Mesenchymal stem cell (in vitro differentiated cells and primary cell): ENCODE data around the gene GSK3B.
A peak's percentile ranks its signal among the peaks of the same experiment; 100 is the strongest.

Experiments
- DNase-seq: peaks from one replicate; pipeline ENCODE4 v3.0.0-alpha.2; 2013
- H2AFZ ChIP-seq: one replicate; pipeline ENCODE4 v1.6.1; 2013; ENCODE audit warnings: low read depth, mild to moderate bottlenecking, control low read depth, inconsistent platforms, low read length, moderate library complexity
- H2AK5ac ChIP-seq: 2 replicates; pipeline ENCODE4 v1.6.1; 2013; ENCODE audit warnings: low read length, moderate library complexity, mild to moderate bottlenecking, inconsistent platforms; ENCODE audit not compliant: severe bottlenecking
- H2BK120ac ChIP-seq: one replicate; pipeline ENCODE4 v1.6.1; 2013; ENCODE audit warnings: low read depth, mild to moderate bottlenecking, inconsistent platforms, low read length, moderate library complexity
- H2BK12ac ChIP-seq, 2 experiments: one replicate each; pipeline ENCODE4 v1.6.1; 2013; ENCODE audit warnings: inconsistent platforms in 2 of 2, low read length in 2 of 2, mild to moderate bottlenecking in 2 of 2, moderate library complexity in 2 of 2, control low read depth in 1 of 2
- H2BK15ac ChIP-seq: one replicate; pipeline ENCODE4 v1.6.1; 2013; ENCODE audit warnings: mild to moderate bottlenecking, low read depth, inconsistent platforms; ENCODE audit not compliant: poor library complexity, severe bottlenecking
- H2BK5ac ChIP-seq: 2 replicates; pipeline ENCODE4 v1.6.1; 2013; ENCODE audit warnings: low read depth, mild to moderate bottlenecking, low read length, control low read depth, inconsistent platforms; ENCODE audit not compliant: poor library complexity, severe bottlenecking
- H3K14ac ChIP-seq, 2 experiments: one replicate each; pipeline ENCODE4 v1.6.1; 2013; ENCODE audit warnings: inconsistent platforms in 2 of 2, low read length in 2 of 2, control low read depth in 1 of 2, mild to moderate bottlenecking in 1 of 2, moderate library complexity in 1 of 2
- H3K18ac ChIP-seq, 2 experiments: one replicate each; pipeline ENCODE4 v1.6.1; 2013; ENCODE audit warnings: inconsistent platforms in 2 of 2, low read length in 2 of 2, control low read depth in 1 of 2, low read depth in 1 of 2, mild to moderate bottlenecking in 1 of 2
- H3K23ac ChIP-seq, 2 experiments: one replicate each; pipeline ENCODE4 v1.6.1; 2013; ENCODE audit warnings: inconsistent platforms in 2 of 2, low read length in 2 of 2, mild to moderate bottlenecking in 2 of 2, moderate library complexity in 2 of 2, control low read depth in 1 of 2
- H3K27ac ChIP-seq: 2 replicates; pipeline ENCODE4 v1.5.1; 2013; ENCODE audit warnings: mild to moderate bottlenecking, moderate library complexity, low read length, control low read depth, inconsistent platforms; ENCODE audit not compliant: poor library complexity, severe bottlenecking
- H3K27me3 ChIP-seq, 2 experiments: 2 replicates each; pipeline versions ENCODE4 v1.6.1 to v1.7.0; 2013; ENCODE audit warnings: low read length in 2 of 2, mild to moderate bottlenecking in 2 of 2, moderate library complexity in 2 of 2, control low read depth in 1 of 2, inconsistent platforms in 1 of 2; ENCODE audit not compliant: control insufficient read depth in 1 of 2, insufficient read depth in 1 of 2
- H3K36me3 ChIP-seq, 2 experiments: 2 replicates each; pipeline versions ENCODE4 v1.6.1 to v1.7.0; 2013; ENCODE audit warnings: low read length in 2 of 2, control low read depth in 1 of 2, inconsistent platforms in 1 of 2, low read depth in 1 of 2, mild to moderate bottlenecking in 1 of 2; ENCODE audit not compliant: insufficient read depth in 2 of 2, control insufficient read depth in 1 of 2
- H3K4ac ChIP-seq, 2 experiments: one replicate each; pipeline ENCODE4 v1.6.1; 2013; ENCODE audit warnings: inconsistent platforms in 2 of 2, low read length in 2 of 2, mild to moderate bottlenecking in 2 of 2, moderate library complexity in 2 of 2, control low read depth in 1 of 2, low read depth in 1 of 2
- H3K4me1 ChIP-seq: 2 replicates; pipeline ENCODE4 v1.6.1; 2013; ENCODE audit warnings: low read depth, low read length, control low read depth; ENCODE audit not compliant: control insufficient read depth, insufficient read depth
- H3K4me2 ChIP-seq: 2 replicates; pipeline ENCODE4 v1.6.1; 2013; ENCODE audit warnings: low read length, mild to moderate bottlenecking, inconsistent platforms; ENCODE audit not compliant: poor library complexity, severe bottlenecking
- H3K4me3 ChIP-seq, 2 experiments: 2 replicates each; pipeline versions ENCODE4 v1.5.1 to v1.7.0; 2013; ENCODE audit warnings: low read length in 2 of 2, mild to moderate bottlenecking in 2 of 2, control low read depth in 1 of 2, low read depth in 1 of 2; ENCODE audit not compliant: insufficient read depth in 1 of 2
- H3K79me1 ChIP-seq: replicated peaks from 2 replicates; pipeline ENCODE4 v1.6.1; 2013; ENCODE audit warnings: mild to moderate bottlenecking, control low read depth, low read length, inconsistent platforms; ENCODE audit not compliant: poor library complexity, severe bottlenecking
- H3K9ac ChIP-seq: 2 replicates; pipeline ENCODE4 v1.7.0; 2013; ENCODE audit warnings: mild to moderate bottlenecking, low read length, moderate library complexity
- H3K9me3 ChIP-seq: 2 replicates; pipeline ENCODE4 v1.7.0; 2013; ENCODE audit warnings: mild to moderate bottlenecking, low read length; ENCODE audit not compliant: control insufficient read depth
- H4K8ac ChIP-seq: one replicate; pipeline ENCODE4 v1.6.1; 2013; ENCODE audit warnings: inconsistent platforms, mild to moderate bottlenecking, low read length, moderate library complexity
- H4K91ac ChIP-seq: one replicate; pipeline ENCODE4 v1.6.1; 2013; ENCODE audit warnings: mild to moderate bottlenecking, low read length, inconsistent platforms
- WGBS: methylation state at CpG from one replicate; pipeline ENCODE4 v1.1.7; 2013; ENCODE audit warnings: mixed read lengths; 5-methylcytosine and 5-hydroxymethylcytosine counted together

Gene GSK3B

GRCh38 chr3:120088622-120089021 lies 5.6 kb downstream of the GSK3B start:
- Histone ChIP-seq H3K9me3 (no peaks in the 10 kb centered on the region), H3K4me2 (no peak overlapping the region), H2BK15ac (no peak overlapping the region), H4K8ac (no peak overlapping the region), H4K91ac (no peak overlapping the region), H3K27me3 (no peaks in the 10 kb centered on the region), H3K18ac (no peak overlapping the region), H2AK5ac (no peak overlapping the region), H2AFZ (no peak overlapping the region), H3K4me1 (peaks cover 6% of the 10 kb centered on the region), H2BK12ac (no peak overlapping the region), H2BK120ac (no peak overlapping the region), H3K79me1 (no peaks in the 10 kb centered on the region), H3K4me3 (peak overlapping the region in 1 of 2 experiments; percentile 91), H3K23ac (no peak overlapping the region), H2BK5ac (no peak overlapping the region), H3K9ac (no peak overlapping the region), H3K4ac (no peak overlapping the region), H3K27ac (no peak overlapping the region), H3K14ac (no peak overlapping the region), H3K36me3 (no peaks in the 10 kb centered on the region)
- no peak for DNase-seq
- WGBS: 96% methylated on average over 3 of the region's 3 CpGs

GRCh38 chr3:120081719-120082118 lies 12.5 kb downstream of the GSK3B start:
- H3K9ac ChIP-seq: no peak overlapping the region
- no peak overlapping the region for H4K91ac ChIP-seq
- no peak overlapping the region for H3K4me3 ChIP-seq
- H3K23ac ChIP-seq: no peak overlapping the region
- H2BK15ac ChIP-seq: no peak overlapping the region
- no peak overlapping the region for H2BK5ac ChIP-seq
- H3K27ac ChIP-seq: no peak overlapping the region
- no peaks in the 10 kb centered on the region for H3K79me1 ChIP-seq
- no peak overlapping the region for H4K8ac ChIP-seq
- DNase-seq: no peak
- WGBS: 100% methylated on average over 2 of the region's 3 CpGs
- no peaks in the 10 kb centered on the region for H3K27me3 ChIP-seq
- H3K9me3 ChIP-seq: no peaks in the 10 kb centered on the region
- H2BK120ac ChIP-seq: no peak overlapping the region
- H3K14ac ChIP-seq: no peak overlapping the region
- no peak overlapping the region for H3K4me2 ChIP-seq
- H2AFZ ChIP-seq: no peak overlapping the region
- H3K18ac ChIP-seq: no peak overlapping the region
- no peak overlapping the region for H2BK12ac ChIP-seq
- H3K4ac ChIP-seq: no peak overlapping the region
- H2AK5ac ChIP-seq: no peak overlapping the region
- H3K4me1 ChIP-seq: peaks cover 6% of the 10 kb centered on the region
- peaks cover 0 to 3% of the 10 kb centered on the region in 2 experiments for H3K36me3 ChIP-seq

- no peak overlapping the region for H3K23ac ChIP-seq
- H4K91ac ChIP-seq: no peak overlapping the region
Observed at GRCh38 chr3:120080836-120081235, 13.4 kb downstream of the GSK3B start.

GRCh38 chr3:120077731-120078130 lies 16.5 kb downstream of the GSK3B start:
- H3K18ac ChIP-seq: no peak overlapping the region
- no peak overlapping the region for H3K27ac ChIP-seq
- no peak overlapping the region for H4K8ac ChIP-seq
- H2BK120ac ChIP-seq: no peak overlapping the region
- no peak overlapping the region for H2AFZ ChIP-seq
- no peak for DNase-seq
- H3K4ac ChIP-seq: no peak overlapping the region
- no peaks in the 10 kb centered on the region for H3K79me1 ChIP-seq
- H2BK15ac ChIP-seq: no peak overlapping the region
- no peak overlapping the region for H3K23ac ChIP-seq
- peak overlapping the region; percentile 59 for H3K9ac ChIP-seq
- no peaks in the 10 kb centered on the region for H3K9me3 ChIP-seq
- H2BK12ac ChIP-seq: no peak overlapping the region
- no peaks in the 10 kb centered on the region for H3K27me3 ChIP-seq
- H3K4me3 ChIP-seq: no peak overlapping the region
- H3K4me2 ChIP-seq: no peak overlapping the region
- H3K14ac ChIP-seq: no peak overlapping the region
- H4K91ac ChIP-seq: no peak overlapping the region
- no peak overlapping the region for H2AK5ac ChIP-seq
- H2BK5ac ChIP-seq: no peak overlapping the region
- H3K4me1 ChIP-seq: no peaks in the 10 kb centered on the region
- H3K36me3 ChIP-seq: peaks cover 0 to 3% of the 10 kb centered on the region in 2 experiments
- WGBS: 98% methylated on average over 2 of the region's 2 CpGs

More at GRCh38 chr3:120080836-120081235, 13.4 kb downstream of the GSK3B start:
- Histone ChIP-seq H2BK5ac (no peak overlapping the region), H2BK12ac (no peak overlapping the region), H2AFZ (no peak overlapping the region), H3K27ac (no peak overlapping the region), H2BK15ac (no peak overlapping the region), H3K36me3 (peaks cover 0 to 3% of the 10 kb centered on the region in 2 experiments), H3K27me3 (no peaks in the 10 kb centered on the region), H2BK120ac (no peak overlapping the region), H3K4me1 (peaks cover 3% of the 10 kb centered on the region), H3K4me3 (no peak overlapping the region), H2AK5ac (no peak overlapping the region), H3K4me2 (no peak overlapping the region), H4K8ac (no peak overlapping the region), H3K9me3 (no peaks in the 10 kb centered on the region), H3K14ac (no peak overlapping the region), H3K9ac (no peak overlapping the region), H3K4ac (no peak overlapping the region), H3K18ac (no peak overlapping the region), H3K79me1 (no peaks in the 10 kb centered on the region)
- WGBS: over 99% methylated on average over 2 of the region's 2 CpGs
- no peak for DNase-seq
